Activated naive CD4-positive, alpha-beta T cell treated with Interleukin-2 at 50 U/mL for 16 hours (primary cell): ENCODE measurements around the gene UBR4.
"Not testable (repeated sequence)": the region's sequence is repeated elsewhere in the genome, so short reads cannot be mapped to it uniquely, and the experiment has no call there.

Experiments
- DNase-seq: peaks from one replicate; pipeline ENCODE4 v3.0.0-alpha.2; 2020

The UBR4 gene

DNA sequence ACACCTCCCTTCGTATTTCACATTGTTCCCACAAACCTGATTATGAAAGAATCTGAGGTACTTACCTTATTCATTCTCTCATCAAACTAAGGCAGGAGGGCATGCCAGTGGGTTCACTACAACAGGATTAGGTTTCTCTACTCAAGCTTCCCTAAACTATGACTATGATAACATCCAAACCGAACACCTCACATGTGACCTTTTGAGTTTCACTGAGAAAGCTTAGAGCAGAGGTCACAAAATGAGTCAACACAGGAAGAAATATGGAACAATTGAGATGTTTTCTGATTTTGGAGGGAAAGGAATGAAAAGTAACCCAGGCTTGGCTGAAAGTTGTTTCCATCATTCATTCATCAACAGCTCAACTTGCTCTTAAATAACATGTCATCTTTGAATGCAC is 24.1 kb downstream of the UBR4 start:
- DNase-seq = no peak

- DNase-seq = no peak
These were observed 27.8 kb downstream of the UBR4 start for GRCh38 chr1:19182223-19182622.

DNA sequence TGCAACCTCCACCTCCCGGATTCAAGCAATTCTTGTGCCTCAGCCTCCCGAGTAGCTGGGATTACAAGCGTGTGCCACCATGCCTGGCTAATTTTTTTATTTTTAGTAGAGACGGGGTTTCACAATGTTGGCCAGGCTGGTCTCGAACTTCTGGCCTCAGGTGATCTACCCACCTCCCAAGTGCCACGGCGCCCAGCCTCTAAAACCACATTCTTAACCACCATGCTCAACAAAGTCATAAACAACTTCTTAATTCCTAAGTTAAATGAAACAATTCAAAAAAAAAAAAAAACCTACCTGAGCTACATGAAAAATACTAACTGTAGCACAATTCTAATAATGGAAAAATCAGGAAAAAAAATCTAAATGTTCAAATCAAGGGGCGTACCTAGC is 29.8 kb downstream of the UBR4 start:
- not testable (repeated sequence) for DNase-seq

DNA sequence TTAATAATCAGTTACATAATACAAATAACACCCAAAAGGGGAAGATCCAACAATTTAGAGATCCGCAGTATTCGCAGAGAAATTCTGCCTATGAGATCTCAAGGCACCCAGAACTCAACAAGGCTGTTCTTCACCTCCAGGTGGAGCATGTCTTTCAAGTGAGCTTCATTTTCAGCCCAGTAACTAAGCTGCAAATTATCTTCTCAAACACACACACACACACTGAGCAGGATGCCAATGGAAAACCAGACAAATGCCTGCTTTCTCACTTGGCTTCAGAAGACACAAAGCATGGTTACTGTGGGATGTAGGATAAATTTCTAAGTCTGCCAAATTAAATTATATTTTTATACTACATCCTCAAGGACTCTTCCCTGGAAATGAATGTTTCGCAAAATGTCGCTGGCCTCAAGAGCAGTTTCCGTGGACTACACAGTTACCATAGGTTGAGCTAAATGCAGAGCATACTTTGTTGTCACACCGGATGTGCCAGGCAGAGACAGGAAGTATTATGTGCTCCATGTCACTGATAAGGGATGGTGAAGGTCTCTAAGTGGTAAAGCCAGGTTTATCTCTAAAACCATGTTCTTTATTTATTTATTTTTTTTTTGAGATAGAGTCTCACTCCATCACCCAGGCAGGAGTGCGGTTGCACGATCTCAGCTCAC is 30.3 kb downstream of the UBR4 start:
- DNase-seq = no peak

DNA sequence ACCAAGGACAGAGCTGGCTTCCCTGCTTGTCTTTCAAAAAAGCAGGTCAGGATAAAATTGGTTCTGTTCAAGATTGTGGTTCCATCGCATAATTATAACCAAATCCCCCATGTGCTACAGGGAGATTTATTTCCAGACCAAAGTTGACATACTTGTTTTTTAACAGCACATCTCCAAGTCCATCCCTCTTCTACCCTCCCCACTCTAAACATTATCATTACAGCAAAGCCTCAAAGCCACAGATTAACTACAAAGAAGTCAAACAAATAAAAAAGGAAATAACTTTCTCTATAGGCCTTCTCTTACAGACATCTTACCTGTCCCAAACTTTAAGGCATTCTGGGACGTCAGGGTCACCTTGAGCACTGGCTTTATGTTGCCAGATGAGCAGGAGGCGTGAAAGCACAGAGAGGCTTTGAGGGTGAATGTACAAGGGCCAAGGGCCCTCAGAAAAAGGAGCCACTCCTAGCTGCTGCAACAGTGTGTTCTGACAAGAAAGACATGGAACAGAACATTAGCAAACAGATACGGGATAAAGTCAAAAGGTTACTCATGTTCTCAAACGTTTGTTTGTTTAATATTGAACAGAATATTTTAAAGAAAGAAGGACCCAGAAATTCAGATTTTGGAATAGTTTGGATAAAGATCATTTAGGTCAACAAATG is 31.2 kb downstream of the UBR4 start:
- DNase-seq = no peak

DNA sequence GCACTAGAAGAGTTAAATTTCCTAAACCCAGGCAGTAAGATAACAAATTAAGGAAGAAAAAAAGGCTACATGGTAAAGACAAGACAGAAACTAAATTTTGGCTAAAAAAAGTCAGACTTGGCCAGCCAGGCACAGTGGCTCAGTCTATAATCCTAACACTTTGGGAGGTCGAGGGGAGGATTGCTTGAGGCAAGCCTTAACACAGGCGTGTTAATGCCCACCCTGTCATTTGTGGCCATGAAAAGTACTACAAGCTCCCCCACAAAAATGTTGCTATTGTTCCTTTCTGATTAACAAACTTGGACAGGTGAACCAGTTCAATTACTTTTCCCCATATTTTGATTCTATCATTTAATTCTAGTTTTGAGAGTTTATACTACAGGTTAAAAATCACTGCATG is 32.3 kb downstream of the UBR4 start:
- no peak for DNase-seq

DNA sequence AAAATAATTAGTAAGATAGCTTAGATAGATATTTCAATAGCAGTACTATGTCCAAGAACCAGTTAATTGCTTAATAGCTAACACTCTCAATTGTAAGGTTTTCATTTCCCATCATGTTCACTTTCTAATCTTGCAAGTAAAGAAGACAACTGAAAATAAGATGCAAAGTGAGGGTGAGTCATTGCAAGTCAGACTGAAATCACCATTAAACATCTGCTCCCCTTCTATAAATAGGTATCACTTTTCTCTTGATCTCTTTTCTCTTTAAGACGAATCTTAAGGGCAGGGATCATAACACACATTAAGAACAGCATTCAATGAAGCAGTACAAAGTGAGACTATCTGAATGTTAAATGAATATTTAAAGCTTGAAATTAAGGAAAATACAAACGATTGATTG is 40.4 kb downstream of the UBR4 start:
- no peak for DNase-seq

DNA sequence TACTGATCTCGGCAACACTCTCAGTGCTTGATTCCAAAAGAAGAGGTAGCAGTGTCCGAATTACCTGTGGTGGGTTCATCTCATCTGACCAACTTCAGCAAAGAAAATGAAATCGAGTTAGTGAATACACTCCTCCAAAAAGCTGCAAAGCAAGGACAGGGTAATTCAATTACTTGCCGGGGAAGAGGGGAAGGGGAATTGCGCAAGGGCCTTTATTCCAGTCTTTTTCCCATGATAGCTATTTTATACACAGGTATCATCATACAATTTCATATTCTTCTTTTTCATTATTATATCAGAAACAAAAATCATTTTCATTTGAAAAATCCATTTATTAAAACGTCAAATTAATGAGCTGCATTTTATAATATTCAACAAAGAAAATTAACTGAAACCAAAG is 42.9 kb downstream of the UBR4 start:
- DNase-seq = no peak

DNA sequence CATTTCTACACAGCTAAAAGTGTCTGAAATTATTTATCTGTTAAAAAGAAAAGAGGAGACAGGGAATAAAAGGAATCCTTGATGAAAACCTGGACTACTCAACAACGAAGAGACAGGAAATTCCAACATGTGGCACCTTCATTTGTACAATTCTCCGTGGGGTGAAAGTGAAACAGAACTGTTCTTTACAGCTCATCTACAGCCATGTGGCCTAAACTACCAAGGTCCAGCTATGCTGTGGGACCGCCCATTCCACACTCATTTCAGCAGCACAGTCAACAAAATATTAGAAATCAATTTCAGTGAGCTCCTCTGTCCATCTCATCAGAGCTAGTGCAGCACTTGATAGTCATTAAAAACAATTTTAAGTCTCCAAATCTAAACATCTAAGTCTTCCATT is 44.0 kb downstream of the UBR4 start:
- no peak for DNase-seq

GRCh38 chr1:19165501-19165900 is 44.6 kb downstream of the UBR4 start:
- no peak for DNase-seq

- DNase-seq = no peak
These were observed 45.6 kb downstream of the UBR4 start for GRCh38 chr1:19164274-19165015.

GRCh38 chr1:19163261-19163660 is 46.8 kb downstream of the UBR4 start:
- DNase-seq = no peak

DNA sequence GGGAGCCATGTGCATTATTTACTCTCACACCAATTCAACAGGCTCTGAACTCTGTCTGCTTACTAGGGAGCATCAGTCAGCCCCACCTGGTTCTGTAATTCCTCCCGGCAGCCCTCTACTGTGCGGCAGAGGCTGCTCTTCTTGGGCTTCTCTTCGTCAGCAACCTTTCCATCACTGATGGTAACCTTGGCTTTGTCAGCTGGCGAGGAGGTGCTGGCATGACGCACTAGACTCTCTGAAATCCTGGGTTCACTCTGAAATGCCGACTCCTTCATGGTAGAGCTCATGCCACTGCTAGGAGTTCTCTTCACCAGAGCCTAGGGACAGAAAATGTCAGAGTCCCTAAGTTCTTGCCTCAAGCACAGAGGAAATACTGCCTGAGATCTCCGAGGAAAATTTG is 49.2 kb downstream of the UBR4 start:
- DNase-seq = no peak

DNA sequence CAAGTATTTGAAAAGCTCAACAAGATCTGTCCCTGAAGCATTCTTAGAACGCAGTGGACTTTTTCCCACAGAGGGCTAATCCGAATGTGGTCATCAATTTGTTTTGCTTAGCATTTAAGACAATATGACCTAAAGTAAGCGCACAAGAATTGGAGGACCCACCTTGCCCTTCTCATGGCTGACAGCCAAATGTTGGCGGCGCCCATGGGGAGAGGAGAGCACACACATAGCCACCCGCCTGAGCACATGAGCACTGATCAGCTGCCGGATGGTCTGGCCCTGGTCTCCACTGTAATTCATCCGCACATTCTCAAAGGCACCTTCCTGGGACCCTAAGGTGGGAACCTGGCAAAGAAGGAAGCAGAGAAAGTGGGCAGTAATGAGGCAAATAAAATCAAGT is 52.4 kb downstream of the UBR4 start:
- no peak for DNase-seq

GRCh38 chr1:19156676-19157075 is 53.4 kb downstream of the UBR4 start:
- no peak for DNase-seq

- DNase-seq = no peak
These were observed 55.2 kb downstream of the UBR4 start for GRCh38 chr1:19154876-19155275.

GRCh38 chr1:19153169-19153568 is 56.9 kb downstream of the UBR4 start:
- no peak for DNase-seq

DNA sequence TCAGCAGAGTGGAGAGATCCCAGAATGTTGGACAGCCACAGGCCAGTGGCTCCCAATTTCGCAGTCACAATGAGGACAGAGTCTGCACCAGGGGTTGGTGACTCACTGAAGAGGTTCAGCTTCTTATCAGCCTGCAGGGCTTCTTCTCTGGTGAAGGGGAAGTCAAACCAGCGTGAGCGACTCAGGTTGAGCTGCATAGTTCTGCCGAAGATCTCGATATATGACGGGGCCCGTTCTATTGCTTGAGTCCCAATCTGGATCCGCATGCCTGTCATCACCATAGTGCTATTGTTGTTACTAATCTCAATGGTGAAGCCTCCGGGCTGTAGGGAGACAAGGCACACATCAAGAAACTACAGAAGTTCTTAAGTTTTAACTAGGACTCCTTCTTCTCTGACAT is 58.5 kb downstream of the UBR4 start:
- DNase-seq = no peak

DNA sequence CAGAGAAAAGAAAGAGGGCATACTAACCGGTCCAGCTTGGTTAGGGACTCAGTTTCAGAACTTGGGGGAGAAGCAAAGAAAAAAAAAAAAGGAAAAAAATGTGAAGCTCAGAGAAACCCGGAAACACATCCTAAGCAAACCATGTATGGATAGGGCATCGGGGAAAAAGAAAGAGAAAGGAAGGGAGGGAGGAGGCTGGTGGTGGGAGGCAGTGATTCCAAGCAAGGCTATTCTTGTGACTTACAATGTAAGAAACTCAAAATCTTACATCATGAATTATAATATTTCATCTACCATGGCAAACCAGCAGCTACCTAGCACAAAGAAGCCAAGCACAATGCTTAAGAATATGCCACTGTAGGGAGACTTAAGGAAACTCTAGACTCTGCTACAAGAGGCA is 60.3 kb downstream of the UBR4 start:
- no peak for DNase-seq

- DNase-seq = no peak
These were observed 69.6 kb downstream of the UBR4 start for GRCh38 chr1:19140465-19140864.

GRCh38 chr1:19139711-19140110 is 70.4 kb downstream of the UBR4 start:
- no peak for DNase-seq

DNA sequence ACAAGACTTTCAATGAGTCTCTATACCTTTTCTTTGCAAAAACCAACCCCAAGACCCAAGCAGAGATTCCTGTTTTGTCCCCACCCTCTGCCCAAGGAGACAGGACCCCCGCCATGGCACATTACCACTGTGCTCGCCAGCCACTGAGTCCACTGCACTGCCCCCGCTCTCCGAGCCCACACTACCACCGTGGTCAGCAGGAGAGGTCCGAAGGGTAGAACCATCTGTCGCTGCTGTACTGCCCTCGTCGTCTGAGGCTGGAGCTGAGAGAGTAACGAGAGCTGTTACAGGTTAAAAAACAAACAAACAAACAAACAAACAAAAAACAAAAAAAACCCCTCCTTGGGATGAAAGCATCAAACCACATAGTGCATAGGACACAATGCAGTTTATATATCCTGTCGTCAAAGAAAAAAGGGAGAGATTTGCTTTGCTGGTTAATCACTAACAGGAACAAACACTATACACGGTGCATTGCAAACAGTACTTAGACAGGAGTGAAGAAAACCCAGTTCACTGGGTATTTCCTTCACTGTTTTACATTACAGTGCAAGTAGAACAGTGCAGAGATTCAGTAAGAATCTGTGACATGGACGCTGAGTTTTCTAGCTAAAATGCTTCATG is 71.0 kb downstream of the UBR4 start:
- DNase-seq = no peak

GRCh38 chr1:19138331-19138730 is 71.7 kb downstream of the UBR4 start:
- DNase-seq = no peak

DNA sequence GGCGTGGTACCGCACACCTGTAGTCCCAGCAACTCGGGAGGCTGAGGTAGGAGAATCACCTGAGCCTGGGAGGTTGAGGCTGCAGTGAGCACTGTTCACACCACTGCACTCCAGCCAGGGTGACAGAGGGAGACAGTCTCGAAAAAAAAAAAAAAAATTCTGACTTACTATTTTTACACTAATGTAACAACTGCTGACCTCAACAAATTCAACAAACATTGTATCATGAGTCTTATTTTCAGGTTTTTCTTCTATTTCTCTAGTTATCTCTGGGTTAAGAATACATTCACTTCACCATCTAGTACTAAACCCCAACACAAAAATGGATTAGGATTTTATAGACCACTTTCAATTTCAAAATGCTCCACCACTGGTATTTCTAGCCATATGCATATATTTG is 72.9 kb downstream of the UBR4 start:
- no peak for DNase-seq
